NT2/D1 (cell line): Measurements from ENCODE around the gene LIF.
A peak's percentile ranks its signal among the peaks of the same experiment; 100 is the strongest.
"Not testable (repeated sequence)": the region's sequence is repeated elsewhere in the genome, so short reads cannot be mapped to it uniquely, and the experiment has no call there.

ENCODE experiments used
- DNase-seq: peaks from one replicate; pipeline ENCODE4 v3.0.0-alpha.2; 2011; ENCODE audit warnings: low read depth, low spot score
- H3K27me3 ChIP-seq: 2 replicates; pipeline ENCODE4 v1.6.0; 2011; ENCODE audit warnings: mild to moderate bottlenecking; ENCODE audit not compliant: insufficient read length, insufficient read depth
- H3K36me3 ChIP-seq: 2 replicates; pipeline ENCODE4 v1.6.1; 2011; ENCODE audit warnings: mild to moderate bottlenecking, low read length, mixed read lengths; ENCODE audit not compliant: insufficient read depth, insufficient read length
- H3K4me1 ChIP-seq: 2 replicates; pipeline ENCODE4 v1.5.1; 2011; ENCODE audit not compliant: insufficient read depth, insufficient read length
- H3K4me3 ChIP-seq: 2 replicates; pipeline ENCODE4 v1.5.1; 2011; ENCODE audit warnings: low read depth; ENCODE audit not compliant: insufficient read length
- H3K9ac ChIP-seq: 2 replicates; pipeline ENCODE4 v1.6.0; 2011; ENCODE audit warnings: low read depth; ENCODE audit not compliant: insufficient read length
- H3K9me3 ChIP-seq: 2 replicates; pipeline ENCODE4 v1.5.1; 2011; ENCODE audit warnings: mild to moderate bottlenecking, low read length; ENCODE audit not compliant: insufficient read depth
- SUZ12 ChIP-seq: IDR thresholded peaks from 2 replicates; pipeline ENCODE4 v1.6.1; 2011; ENCODE audit not compliant: insufficient read length, insufficient read depth; ENCODE audit errors: extremely low read depth
- YY1 ChIP-seq: IDR thresholded peaks from 2 replicates; pipeline ENCODE4 v1.6.1; 2011; ENCODE audit not compliant: insufficient read length, insufficient read depth
- ZNF274 ChIP-seq: IDR thresholded peaks from 2 replicates; pipeline ENCODE4 v1.6.1; 2011; ENCODE audit warnings: mild to moderate bottlenecking, low read depth, low read length

Gene LIF

DNA sequence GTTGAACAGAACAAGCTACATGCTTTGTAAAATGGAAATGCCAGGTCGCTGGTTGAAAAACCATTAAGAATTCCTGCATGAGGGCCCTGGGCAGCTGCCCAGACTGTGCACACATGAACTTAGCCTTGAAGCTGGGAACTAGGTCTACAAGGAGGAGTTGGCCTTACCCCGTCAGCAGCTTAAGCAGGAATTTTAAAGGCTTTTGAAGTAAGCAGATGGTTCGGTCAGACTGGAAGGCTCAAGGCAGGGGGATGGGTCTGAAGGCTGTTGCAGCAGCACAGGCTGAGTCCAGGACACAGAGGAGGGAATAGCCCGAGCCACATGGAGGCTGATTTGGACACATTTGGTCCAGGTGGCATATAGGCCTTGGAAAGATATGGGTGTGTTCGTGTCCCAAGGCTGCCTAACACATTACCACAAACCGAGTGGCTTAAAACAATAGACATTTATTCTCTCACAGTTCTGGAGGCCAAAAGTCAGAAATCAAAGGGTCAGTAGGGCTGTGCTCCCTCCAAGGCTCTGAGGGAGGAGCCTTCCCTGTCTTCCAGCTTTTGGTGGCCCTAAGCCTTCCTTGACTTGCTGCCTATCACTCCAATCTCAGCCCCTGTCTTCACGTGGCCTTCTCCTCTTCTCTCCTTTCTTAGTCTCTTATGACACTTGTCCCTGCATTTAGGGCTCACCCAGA lies 11.6 kb downstream of the LIF start:
- H3K4me3 ChIP-seq, result no peak overlapping the region
- no peak for TF ChIP-seq YY1
- TF ChIP-seq SUZ12, result no peak
- TF ChIP-seq ZNF274, result no peak

DNA sequence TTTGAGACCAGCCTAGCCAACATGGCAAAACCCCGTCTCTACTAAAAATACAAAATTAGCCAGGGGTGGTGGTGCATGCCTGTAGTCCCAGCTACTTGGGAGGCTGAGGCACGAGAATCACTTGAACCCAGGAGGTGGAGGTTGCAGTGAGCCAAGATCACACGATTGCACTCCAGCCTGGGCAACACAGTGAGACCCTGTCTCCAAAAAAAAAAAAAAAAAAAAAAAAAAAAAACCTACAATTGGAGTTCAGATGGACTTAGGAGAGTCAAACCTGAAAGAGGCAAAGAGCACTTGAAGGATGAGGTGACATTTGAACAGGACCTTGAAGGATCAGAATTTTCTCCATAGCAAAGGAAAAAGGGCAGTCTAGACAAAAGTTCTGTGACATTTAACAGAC lies 12.2 kb downstream of the LIF start:
- not testable (repeated sequence) for H3K4me3 ChIP-seq, H3K9ac ChIP-seq, H3K27me3 ChIP-seq, H3K36me3 ChIP-seq, H3K9me3 ChIP-seq, DNase-seq
- H3K4me1 ChIP-seq, result peaks cover 26% of the 10 kb centered on the region

More for the DNA sequence above, 11.6 kb downstream of the LIF start:
- Histone ChIP-seq H3K4me1 (peaks cover 26% of the 10 kb centered on the region), H3K36me3 (no peaks in the 10 kb centered on the region), H3K27me3 (no peaks in the 10 kb centered on the region), H3K9me3 (no peaks in the 10 kb centered on the region), H3K9ac (no peak overlapping the region)
- no peak for DNase-seq

GRCh38 chr22:30233582-30233981 lies 13.0 kb downstream of the LIF start:
- Histone ChIP-seq H3K4me3 (no peak overlapping the region), H3K9me3 (no peaks in the 10 kb centered on the region), H3K27me3 (no peaks in the 10 kb centered on the region), H3K9ac (no peak overlapping the region), H3K4me1 (peaks cover 31% of the 10 kb centered on the region), H3K36me3 (no peaks in the 10 kb centered on the region)
- TF ChIP-seq YY1, result no peak
- no peak for TF ChIP-seq ZNF274
- no peak for TF ChIP-seq SUZ12
- no peak for DNase-seq

- TF ChIP-seq YY1 (no peak), ZNF274 (no peak), SUZ12 (no peak)
- Histone ChIP-seq H3K36me3 (no peaks in the 10 kb centered on the region), H3K9me3 (no peaks in the 10 kb centered on the region)
Measured at GRCh38 chr22:30232716-30233218, 13.8 kb downstream of the LIF start.

DNA sequence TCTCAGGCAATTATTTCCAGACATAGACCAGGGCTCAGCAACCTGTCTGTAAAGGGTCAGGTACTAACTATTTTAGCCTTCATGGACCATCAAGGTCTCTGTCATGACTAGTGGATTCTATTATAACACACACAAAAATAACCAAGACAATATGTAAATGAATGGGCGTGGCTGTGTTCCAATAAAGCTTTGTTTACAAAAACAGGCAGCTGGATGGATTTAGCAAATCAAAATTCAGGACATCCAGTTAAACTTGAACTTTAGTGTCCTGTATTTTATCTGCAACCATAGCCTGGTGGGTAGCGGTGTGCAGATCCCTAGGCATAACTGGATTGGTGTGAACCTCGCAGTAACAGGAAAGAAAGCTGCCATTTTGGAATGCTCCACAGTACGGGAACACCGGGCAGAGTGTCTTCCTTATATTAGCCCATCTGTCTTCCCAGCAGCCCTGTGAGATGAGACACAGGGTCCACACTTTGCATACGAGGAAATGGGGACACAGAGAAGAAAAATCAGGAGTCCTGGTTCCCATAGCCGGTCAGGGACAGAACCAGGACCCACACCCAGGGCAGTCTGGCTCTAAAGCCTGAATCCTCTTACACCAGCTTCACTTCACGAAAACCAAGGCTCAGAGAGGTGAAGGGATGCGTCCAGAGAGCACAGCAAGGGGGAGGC lies 15.6 kb downstream of the LIF start:
- no peak for DNase-seq
- H3K9ac ChIP-seq, result no peak overlapping the region
- no peaks in the 10 kb centered on the region for H3K9me3 ChIP-seq
- H3K36me3 ChIP-seq, result no peaks in the 10 kb centered on the region
- H3K4me1 ChIP-seq, result peaks cover 30% of the 10 kb centered on the region
- no peak overlapping the region for H3K4me3 ChIP-seq
- TF ChIP-seq SUZ12 (no peak), YY1 (no peak)
- no peaks in the 10 kb centered on the region for H3K27me3 ChIP-seq

More at GRCh38 chr22:30232716-30233218, 13.8 kb downstream of the LIF start:
- Histone ChIP-seq H3K9ac (peak overlapping the region; percentile 17), H3K4me1 (peaks cover 30% of the 10 kb centered on the region), H3K4me3 (no peak overlapping the region), H3K27me3 (no peaks in the 10 kb centered on the region)
- DNase-seq, result no peak

GRCh38 chr22:30230330-30230729 lies 16.2 kb downstream of the LIF start:
- DNase-seq, result no peak
- Histone ChIP-seq H3K36me3 (no peaks in the 10 kb centered on the region), H3K4me3 (no peak overlapping the region), H3K9ac (no peak overlapping the region), H3K9me3 (no peaks in the 10 kb centered on the region), H3K27me3 (no peaks in the 10 kb centered on the region), H3K4me1 (peaks cover 30% of the 10 kb centered on the region)
- TF ChIP-seq ZNF274 (no peak), YY1 (no peak), SUZ12 (no peak)

DNA sequence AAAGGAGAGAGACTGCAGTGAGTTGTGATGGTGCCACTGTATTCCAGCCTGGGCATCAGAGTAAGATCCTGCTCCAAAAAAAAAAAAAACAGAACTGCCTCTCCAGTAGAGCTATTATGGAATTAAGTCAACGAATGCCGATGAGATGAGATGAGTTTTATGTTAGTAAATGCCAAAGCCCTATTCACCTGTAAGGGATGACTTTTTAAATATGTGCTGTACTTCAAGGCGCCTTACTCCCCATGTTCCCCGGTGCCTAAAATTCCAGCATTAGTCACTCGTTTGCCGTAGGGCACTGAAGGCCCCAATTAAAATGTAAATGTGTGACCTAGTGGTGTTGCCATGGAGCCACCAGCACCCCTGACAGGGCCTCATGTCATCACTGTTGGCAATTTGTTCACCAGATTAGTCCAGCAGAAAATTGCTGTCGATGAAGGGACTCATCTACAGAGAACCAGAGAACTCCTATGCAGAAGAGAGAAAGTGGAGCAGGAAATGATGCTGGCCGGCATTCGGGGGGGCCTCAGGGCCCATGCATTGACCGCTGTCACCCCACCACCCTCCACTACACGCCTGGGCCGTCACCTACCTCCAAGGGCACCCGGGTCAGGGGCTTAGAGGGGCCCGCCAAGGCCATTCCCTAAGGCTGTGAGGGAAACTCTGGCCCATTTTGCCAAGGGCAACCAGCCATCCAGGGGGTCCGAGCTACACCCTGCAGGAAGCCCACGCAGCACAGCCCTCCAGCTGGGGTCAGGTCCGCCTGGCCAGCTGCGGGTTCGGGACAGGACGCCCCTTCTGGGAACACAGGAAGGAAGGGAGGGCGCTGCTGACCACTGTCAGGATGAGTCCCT lies 17.8 kb downstream of the LIF start:
- Histone ChIP-seq H3K4me1 (peaks cover 25% of the 10 kb centered on the region), H3K9me3 (no peaks in the 10 kb centered on the region), H3K27me3 (no peaks in the 10 kb centered on the region), H3K36me3 (no peaks in the 10 kb centered on the region), H3K4me3 (no peak overlapping the region), H3K9ac (no peak overlapping the region)
- peak; percentile 59 for DNase-seq
- TF ChIP-seq YY1 (no peak), SUZ12 (no peak), ZNF274 (no peak)
